HG03060 (cell line): ENCODE results near the gene SCP2.

Source experiments
- ATAC-seq: cut with Tn5 transposase; IDR thresholded peaks from one replicate; pipeline ENCODE4 v1.9.1; 2021; ENCODE audit warnings: low read depth, moderate number of reproducible peaks; ENCODE audit not compliant: unreplicated experiment

Gene SCP2

DNA sequence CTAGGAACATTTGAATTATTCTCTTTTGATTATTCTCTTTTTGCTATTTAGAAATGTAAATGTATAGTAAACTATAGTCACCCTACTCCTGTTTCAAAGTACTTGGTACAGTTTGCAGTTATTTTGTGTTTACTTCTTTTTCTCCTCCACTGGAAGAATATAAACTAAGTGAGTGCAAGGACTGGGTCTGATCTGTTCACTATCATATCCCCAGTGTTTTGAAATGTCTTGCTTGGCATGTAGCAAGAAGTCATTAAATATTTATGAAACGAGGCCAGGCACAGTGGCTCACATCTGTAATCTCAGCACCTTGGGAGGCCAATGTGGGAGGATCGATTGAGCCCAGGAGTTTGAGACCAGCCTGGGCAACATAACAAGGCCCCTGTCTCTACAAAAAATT, 99.2 kb downstream of the SCP2 start:
- ATAC-seq, result no peak

DNA sequence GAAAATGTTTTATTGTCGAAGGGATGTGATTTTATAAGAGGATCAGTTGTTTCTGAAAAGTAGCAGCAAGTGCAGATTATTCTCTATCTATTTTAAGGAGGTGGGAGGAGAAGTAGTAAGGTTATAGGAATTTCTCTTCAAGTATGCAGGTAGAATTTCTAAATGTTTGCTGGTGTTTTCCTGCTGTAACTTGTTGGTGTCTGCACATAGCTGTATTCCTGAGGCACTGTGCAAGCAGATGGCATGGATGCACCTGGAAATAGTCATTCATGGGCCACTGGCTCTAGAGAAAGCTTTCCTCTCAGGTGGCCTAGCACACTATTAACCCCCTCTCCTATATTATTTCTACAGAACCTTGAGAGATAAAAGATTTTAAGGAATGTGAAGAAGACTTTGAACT, 104.7 kb downstream of the SCP2 start:
- no peak for ATAC-seq

DNA sequence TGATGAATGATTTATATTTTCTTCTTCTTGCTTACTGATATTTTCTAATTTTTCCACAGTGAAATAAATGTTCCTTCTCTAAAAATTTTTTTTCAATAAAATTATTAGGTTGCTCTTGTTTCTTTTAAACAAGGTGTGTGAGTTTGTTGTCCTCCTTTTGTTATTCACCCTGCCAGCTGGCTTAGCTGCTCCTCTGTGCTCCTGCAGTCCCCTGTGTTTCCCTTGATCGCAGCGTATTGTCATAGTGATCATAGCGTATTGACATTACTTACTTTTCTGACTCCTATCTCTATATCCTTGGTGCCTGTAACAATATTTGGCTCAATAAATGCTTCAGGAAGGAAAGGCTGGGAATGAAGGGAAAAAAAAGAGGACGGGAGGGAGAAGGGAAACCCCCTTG, 110.1 kb downstream of the SCP2 start:
- ATAC-seq, result no peak

DNA sequence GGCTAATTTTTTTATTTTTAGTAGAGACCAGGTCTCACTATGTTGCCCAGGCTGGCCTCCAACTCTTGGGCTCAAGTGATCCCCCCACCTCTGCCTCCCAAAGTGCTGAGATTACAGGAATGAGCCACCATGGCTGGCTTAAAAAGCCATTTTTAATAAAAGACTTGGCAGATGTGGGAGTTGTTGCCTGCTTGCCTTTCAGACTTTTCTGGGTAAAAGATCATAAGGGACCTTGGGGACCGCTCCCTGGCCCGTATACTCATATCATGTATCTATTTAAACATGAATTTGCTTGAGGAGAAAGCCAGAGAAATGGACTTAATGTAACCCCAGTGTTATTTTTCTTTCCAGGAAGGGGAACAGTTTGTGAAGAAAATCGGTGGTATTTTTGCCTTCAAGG, 111.5 kb downstream of the SCP2 start:
- ATAC-seq, result no peak

DNA sequence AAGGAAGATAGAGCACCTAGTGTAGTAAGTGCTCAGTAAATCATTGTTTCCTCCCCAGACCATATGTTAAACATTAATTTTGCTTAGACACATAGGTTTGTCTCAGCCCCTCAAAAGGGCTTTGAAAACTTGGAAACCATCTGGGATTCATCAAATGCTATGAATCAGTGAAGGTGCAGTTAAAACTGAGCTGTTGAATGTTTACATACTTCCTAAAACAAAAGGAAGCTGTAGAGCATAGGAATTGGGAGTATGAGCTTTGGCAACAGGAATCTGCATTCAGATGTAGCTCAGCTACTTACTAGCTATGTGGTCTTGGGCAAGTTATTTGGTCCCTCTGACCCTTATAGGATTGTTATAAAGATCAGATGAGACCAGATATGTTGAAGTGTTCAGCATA, 116.2 kb downstream of the SCP2 start:
- ATAC-seq, result no peak

DNA sequence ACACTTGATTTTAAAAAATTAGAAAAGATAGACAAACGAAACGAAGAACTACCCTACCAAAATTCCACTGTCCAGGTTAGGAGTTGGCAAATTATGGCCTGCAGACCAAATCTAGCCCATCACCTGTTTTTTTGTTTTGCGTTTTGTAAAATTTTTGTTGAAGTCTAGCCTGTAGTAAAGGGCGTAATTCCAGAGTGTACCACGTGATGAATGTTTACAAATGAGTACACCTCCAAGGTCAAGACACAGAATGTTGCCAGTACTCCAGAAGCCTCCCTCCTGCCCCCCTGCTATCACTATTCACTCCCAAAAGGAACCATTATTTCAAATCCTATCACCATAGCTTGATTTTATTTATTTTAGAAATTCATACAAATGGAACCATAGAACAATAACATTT, 117.8 kb downstream of the SCP2 start:
- ATAC-seq, result no peak

DNA sequence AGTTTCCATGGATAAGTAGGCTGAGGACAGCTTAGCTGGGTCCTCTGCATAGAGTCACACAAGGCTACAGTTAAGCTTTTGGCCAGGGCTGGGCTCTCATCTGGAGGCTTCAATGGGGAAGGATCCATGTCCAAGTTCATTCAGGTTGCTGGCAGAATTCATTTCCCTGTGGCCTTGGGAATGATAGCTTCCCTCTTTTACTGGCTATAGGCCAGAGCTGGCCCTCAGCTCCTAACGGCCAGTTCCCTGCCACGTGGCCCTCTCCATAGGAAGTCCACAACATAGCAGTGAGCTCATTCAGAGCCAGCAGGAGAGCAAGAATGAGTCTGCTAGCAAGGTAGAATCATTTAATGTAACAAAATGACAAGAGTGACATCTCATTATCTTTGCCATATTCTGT, 119.9 kb downstream of the SCP2 start:
- no peak for ATAC-seq

DNA sequence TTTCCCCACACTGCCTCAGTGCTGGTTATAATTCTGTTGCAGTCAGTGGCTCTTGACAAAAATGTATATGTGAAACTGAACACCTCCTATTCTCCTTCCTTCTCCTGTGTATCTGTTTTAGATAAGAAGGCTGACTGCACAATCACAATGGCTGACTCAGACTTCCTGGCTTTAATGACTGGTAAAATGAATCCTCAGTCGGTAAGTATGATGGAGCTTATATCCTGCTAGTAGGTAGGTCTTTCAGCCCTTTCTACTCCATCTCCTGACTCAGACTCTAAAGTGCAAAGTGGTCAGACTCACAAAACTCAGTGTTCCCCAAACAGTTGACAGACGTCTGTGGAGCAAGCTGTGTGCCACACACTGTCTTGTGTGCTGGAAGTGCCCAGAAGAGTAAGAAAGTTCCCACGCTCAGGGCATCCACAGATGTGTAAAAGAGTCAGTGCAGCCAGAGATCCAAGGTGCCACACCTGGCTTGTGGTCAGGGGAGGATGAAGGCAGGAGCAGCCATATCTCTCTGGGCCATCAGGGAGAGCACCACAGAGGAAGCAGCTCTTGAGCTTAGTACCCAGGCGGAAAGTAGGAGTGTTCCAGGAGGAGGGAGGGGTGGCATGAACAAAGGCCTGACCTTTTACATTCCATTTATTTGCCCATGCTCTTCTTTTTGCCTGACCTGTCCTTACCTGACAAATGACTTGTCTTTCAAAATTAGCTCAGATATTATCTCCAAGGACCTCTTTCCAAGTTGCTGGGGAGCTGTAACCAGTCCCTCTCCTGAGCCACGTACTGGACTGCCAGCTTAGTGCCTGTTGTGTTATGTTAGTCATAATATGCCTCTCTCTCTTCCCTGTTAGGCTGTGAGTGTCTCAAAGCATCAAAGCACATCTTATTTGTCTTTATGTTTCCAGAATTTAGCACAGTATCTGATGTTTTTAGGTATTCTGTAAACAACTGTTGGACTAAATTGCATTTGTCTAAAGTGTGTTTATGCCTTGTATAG, 121.0 kb downstream of the SCP2 start:
- ATAC-seq, result no peak

DNA sequence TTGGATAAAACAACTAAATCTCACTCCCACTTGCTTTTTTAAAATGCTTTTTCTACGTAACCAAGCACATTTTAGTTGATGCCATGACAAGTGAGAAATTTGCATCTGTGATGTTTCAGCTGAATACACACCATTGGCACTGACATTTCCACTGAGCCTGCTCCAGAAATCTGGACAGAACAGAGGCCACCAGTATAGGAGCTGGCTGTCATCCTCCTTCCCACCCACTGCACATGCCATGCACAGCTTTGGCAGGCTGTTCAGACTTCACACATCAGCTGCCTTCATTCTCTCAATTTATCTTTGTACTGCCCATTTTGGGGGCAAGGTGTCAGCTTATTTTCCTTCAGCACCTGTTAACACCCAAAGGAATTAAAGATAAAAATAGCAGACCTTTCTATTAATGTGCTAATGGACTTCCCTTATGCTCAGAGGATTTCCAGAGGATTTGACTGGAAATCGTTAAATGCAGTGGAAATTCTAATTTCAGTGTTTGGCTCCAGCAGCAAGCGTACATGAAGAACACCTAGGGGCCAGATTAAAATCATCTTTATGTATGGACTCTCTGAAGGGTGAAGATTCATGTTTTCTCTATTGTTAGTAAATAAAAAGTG, 122.0 kb downstream of the SCP2 start:
- ATAC-seq, result no peak

DNA sequence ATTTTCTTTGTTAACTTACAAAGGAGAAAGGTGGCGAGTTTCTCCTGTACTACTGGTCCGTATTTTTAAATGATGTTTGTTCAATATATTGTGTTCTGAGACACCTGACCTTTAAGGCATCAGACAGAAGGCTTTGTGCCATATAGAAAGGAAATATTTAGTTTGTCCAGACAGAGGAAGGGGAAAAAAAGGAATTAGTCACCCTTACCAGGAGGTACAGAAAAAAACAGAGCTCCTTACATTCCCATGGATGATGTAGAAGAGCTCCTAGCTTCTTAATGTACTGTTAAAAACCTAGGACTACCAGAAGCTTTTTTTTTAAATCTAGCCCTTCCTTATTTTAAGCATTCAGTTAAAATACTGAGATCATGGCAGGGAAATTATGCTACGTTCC, 122.5 kb downstream of the SCP2 start:
- ATAC-seq, result no peak

DNA sequence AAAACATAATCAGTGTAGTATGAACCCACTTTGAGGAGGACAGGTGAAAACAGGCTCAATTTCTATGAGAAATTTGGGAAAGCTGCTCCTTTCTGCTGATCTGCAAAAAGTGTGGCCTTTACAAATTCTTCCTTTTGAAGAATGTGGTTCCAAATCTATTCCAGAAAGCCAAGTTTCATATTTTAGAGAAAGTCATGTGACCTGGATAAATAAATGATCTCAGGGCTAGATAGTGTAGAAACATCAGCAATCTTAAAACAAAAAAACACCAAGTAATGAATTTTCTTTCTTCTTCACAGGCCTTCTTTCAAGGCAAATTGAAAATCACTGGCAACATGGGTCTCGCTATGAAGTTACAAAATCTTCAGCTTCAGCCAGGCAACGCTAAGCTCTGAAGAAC, 123.2 kb downstream of the SCP2 start:
- ATAC-seq, result no peak

DNA sequence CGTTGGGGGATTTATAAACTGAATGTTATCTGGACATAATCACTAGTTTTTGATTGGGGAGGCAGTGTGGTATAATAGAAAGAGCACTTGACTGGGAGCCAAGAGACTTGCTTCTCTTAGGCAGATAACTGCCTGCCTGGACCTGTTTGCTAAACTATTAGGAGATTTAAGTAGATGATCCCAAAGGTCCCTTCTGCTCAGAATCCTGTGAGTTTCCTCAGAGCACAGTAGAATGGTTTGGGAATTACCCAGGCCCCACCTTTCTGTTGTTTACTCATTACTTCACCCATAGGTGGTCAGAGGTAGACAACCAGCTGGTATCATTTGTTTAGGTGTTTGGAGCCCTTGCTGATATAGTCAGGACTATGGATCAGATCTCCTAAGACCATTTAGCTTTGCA, 124.6 kb downstream of the SCP2 start:
- ATAC-seq, result no peak

DNA sequence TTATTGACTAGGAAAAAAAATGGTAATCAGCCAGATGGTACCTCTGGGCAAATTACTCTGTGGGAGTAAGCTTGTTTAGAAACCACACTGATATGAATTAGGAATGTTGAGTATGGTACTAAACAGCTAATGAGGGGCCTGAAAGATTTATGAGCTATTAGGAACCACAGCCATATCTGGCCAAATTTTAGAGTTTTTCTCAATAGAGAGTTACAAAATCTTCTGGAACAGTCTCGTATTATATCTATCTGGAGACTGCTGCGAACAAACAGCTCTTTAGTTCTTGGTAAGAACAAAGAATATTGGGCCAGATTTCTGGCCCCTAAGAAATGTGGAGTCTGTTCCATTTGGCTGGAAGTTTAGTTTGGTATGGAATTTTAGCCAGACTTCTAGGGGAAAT, 130.1 kb downstream of the SCP2 start:
- no peak for ATAC-seq

DNA sequence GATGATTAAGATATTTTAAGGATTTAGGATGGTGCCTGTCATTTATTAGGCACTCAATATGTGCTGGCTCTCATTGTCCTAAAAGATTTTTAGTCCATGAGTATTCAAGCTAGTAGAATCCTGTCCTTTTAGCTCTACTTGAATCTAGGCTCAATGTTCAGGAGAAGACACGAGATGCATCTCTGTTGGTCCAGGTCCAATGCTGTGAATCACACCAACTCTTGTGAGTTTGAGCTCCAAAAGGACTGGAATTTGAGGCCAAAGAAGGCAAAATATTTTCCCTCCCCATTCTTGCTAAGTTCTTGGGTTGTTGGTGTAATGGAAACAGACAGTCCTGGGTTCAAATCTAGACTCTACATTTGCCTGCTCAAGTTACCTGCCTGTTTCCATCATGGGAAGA, 133.5 kb downstream of the SCP2 start:
- ATAC-seq, result no peak

DNA sequence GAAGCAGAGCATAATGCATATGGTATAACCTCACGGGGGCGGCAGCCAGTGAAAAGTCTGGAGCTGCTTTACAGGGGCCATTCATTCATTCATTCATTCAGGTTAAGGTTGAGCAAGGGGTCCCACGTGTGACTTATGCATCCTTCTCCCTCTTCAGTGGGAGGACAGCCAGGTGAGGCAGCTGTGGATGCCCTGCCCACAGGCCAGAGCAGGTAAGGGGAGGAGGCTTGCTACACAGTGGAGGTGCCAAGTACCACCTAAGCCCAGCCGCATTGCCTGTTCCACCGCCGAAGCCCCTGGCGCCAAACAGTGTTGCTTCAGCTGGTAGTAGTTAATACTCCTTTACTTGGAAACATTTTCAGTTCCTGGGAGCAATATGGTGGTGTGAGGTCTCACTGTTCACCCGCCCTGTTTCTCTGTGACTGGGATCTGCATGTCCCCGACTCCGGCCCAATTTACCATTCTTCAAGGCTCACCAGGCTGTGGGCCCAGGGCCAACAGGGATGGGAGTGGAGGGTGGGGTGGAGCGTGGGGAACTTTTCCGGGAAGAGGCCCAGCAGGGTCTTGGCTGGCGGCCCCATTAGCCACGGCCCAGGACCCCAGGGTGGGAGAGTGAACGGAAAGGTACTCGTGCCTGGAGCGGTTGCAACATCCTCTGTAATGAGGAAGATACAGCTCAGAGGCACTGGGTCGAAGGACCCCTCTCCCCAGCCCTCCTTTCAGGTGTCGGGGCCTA, 134.2 kb downstream of the SCP2 start:
- no peak for ATAC-seq

DNA sequence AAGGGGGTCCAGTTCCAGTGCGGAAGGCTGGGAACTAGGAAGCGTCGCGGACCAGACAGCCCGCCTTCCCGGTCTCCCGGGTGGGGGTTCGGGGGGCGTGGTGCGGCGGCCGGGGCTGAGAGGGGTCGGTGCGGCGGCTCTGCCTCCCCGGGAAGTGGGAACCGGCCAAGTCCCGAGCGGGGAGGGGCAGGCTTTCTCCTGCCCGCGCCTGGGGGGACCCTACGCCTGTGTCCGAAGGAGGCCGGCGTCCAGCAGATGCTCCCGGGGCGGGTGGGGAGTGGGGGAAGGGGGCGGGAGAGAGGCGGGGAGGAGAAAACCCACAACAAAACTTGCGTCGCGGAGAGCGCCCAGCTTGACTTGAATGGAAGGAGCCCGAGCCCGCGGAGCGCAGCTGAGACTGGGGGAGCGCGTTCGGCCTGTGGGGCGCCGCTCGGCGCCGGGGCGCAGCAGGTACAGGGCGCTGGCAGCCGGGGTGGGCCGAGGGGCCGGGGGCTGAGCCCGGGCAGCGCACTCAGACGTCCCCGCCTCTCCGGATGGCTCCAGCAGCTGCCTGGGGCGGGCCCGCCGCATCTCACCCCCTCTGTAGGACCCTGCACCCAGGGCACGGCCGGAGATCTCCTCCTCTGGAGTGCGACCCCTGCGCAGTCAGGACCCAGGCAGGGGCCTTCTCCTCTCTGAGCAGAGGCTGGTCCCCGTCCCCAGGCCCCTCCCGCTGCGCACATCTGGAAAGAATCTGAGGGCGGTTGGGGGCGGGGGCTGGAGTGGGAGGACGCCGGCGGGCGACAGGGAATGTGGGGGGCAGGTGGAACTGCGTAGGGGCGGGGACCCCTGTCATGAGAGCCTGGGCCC, 135.0 kb downstream of the SCP2 start, which contains the start of gene PODN:
Gene PODN (plus strand): TSS at position 355 of the 849 bp plus-strand sequence. CDS start 7,643 bp downstream, outside the sequence.
- ATAC-seq, result no peak

DNA sequence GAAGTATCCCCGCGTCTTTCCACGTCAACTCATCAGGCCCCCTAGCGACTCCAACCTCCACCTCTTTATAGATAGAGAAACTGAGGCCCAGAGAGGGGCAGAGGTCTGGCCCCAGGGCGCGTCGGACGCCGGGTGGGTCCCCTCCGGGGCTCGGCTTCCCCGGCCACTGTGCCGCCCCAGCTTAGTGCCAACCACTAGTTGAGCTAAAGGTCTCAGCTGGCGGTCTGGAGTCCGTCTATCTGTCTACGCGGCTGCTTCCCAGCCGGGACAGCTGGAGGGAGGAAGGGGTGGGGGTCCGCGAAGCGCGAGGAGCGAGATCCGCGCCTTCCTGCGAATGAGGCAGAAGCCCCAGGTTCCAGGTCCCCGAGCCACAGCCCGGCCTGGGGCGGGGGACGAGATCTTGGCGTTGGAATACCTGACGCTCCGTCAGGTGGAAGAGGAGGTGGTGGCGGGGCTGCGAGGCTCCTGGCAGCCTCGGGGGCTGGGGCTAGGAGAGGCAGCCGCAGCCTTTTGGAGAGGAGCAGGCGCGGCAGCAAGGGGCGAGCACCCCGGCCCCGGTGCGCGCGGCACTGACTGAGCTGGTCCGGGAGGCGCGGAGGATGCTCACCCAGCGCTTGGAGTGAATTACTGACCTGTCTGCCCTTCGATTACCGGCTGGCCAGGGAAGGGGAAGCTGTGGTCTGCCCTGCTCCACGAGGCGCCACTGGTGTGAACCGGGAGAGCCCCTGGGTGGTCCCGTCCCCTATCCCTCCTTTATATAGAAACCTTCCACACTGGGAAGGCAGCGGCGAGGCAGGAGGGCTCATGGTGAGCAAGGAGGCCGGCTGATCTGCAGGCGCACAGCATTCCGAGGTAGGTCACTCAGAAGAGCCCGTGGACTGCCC, 135.9 kb downstream of the SCP2 start:
- no peak for ATAC-seq

DNA sequence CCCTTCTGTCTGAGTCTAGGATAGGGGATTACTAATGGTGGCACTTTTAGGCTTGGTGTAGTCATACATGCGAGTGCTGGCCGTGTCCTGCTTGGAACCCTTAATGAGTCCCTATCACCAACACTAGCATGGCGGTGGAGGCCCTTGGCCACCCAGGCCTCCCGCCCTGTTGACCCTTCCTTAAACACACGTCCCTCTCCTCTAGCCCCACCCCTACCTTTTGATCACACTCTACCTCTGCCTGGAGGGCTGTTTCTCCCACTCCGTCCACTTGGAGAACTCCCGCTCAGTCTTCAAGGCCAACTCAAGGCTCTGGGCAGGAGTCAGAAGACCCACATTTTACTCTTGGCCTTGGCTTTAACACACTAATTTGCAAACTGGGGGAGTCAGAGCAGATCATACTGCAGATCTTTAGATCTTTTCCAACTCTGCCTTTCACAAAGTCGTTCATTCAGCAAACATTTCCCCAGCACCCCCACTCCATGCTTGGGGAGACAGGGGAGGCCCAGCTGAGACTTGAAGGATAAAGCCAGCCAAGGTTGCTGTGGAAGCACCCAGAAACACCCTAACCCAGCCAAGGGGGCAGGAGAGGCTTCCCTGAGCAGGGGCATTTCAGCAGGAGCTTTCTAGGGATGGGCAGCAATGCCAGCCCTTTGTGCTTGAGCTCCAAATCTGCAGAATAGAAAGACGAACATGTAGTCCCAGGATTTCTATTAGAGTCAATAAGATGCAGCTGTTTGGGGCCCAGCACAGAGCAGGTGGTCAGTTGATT, 136.9 kb downstream of the SCP2 start:
- ATAC-seq, result no peak

DNA sequence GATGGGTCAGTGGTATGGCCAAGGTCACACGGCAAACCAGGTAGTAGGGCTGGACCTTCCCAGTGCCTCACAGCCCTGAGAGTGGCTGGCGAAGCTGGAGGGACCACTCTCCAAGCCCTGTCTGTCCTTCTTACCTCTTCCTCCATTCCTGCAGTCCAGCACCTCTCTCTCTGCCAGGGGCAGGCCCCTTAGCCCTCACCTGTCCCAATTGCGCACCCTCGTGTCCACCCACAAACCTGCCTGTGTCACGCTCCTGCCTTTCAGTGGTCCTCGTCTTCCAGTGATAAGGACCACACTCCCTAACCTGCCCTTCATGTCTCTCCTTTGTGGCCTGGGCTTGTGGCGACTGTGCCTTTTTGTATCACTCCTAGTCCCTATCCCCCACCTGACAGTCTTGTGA, 138.3 kb downstream of the SCP2 start:
- no peak for ATAC-seq
